HG03439 (cell line): Measurements from ENCODE around the gene IGSF5.

ENCODE experiments used
- ATAC-seq: cut with Tn5 transposase; IDR thresholded peaks from one replicate; pipeline ENCODE4 v1.9.1; 2021; ENCODE audit warnings: mild to moderate bottlenecking, moderate library complexity; ENCODE audit not compliant: unreplicated experiment

IGSF5 gene

GRCh38 chr21:39812983-39813382 is 68.0 kb downstream of the IGSF5 start:
- ATAC-seq: no peak

- ATAC-seq: no peak
These were observed 73.6 kb downstream of the IGSF5 start for GRCh38 chr21:39818557-39818956.

- no peak for ATAC-seq
These were observed 77.1 kb downstream of the IGSF5 start for GRCh38 chr21:39822042-39822441.

- ATAC-seq: no peak
These were observed 80.3 kb downstream of the IGSF5 start for GRCh38 chr21:39825250-39825649.

- ATAC-seq: no peak
These were observed 89.6 kb downstream of the IGSF5 start for GRCh38 chr21:39834543-39834942.

- no peak for ATAC-seq
These were observed 92.9 kb downstream of the IGSF5 start for GRCh38 chr21:39837861-39838359.

- ATAC-seq: no peak
These were observed 95.6 kb downstream of the IGSF5 start for GRCh38 chr21:39840373-39841097.

GRCh38 chr21:39842741-39843459 is 97.9 kb downstream of the IGSF5 start:
- no peak for ATAC-seq

- ATAC-seq: no peak
These were observed 98.5 kb downstream of the IGSF5 start for GRCh38 chr21:39843483-39843882.

GRCh38 chr21:39843916-39844315 is 98.9 kb downstream of the IGSF5 start:
- ATAC-seq: no peak

GRCh38 chr21:39845571-39846130 is 100.7 kb downstream of the IGSF5 start:
- no peak for ATAC-seq

GRCh38 chr21:39847877-39848276 is 102.9 kb downstream of the IGSF5 start:
- no peak for ATAC-seq

- ATAC-seq: no peak
These were observed 104.2 kb downstream of the IGSF5 start for GRCh38 chr21:39849014-39849655.

GRCh38 chr21:39850333-39850732 is 105.3 kb downstream of the IGSF5 start:
- no peak for ATAC-seq

GRCh38 chr21:39851002-39851618 is 106.1 kb downstream of the IGSF5 start:
- no peak for ATAC-seq
